Activated CD4-positive, CD25-positive, alpha-beta regulatory T cell treated with anti-CD3 and anti-CD28 coated beads, Interleukin-2, amount 50 U/mL, for 16 hours (primary cell): ENCODE measurements around the gene IFNGR1.

Experiments used
- DNase-seq: peaks from one replicate; pipeline ENCODE4 v3.0.0-alpha.2; 2020; ENCODE audit warnings: low read depth, low spot score

Gene IFNGR1

GRCh38 chr6:137156650-137157049 is 62.5 kb downstream of the IFNGR1 start:
- no peak for DNase-seq

GRCh38 chr6:137155830-137156229 is 63.4 kb downstream of the IFNGR1 start:
- DNase-seq: no peak

- DNase-seq: no peak
Observed at GRCh38 chr6:137150072-137150471, 69.1 kb downstream of the IFNGR1 start.

- no peak for DNase-seq
Observed at GRCh38 chr6:137149035-137149393, 70.2 kb downstream of the IFNGR1 start.

GRCh38 chr6:137148306-137149034 is 70.7 kb downstream of the IFNGR1 start:
- DNase-seq: no peak
